GM23338 (cell line): ENCODE measurements around the gene NR2E3. TPM values are rescaled to one million over a fixed set of nuclear protein-coding genes. Genes with fewer than 3 reads are reported as not detected.

Source experiments
- ATAC-seq: fragments of 200-7000 bp; cut with Tn5 transposase; 3 replicates; pipeline ENCODE4 v1.9.1; 2020
- DNase-seq: peaks from one replicate; pipeline ENCODE4 v3.0.0-alpha.2; 2015; ENCODE audit warnings: low spot score
- H2AFZ ChIP-seq: fragments of 200-600 bp; sonication (generic); 2 replicates; pipeline ENCODE4 v1.8.0; 2016; ENCODE audit warnings: antibody characterized with exemption, mild to moderate bottlenecking, moderate library complexity
- H3F3A ChIP-seq: fragments of 200-600 bp; sonication (generic); replicated peaks from 2 replicates; pipeline ENCODE4 v1.8.0; 2017; ENCODE audit warnings: antibody characterized with exemption, mixed run types, low read depth
- H3K27ac ChIP-seq: fragments of 200-600 bp; sonication (generic); 2 replicates; pipeline ENCODE4 v1.6.1; 2016; ENCODE audit warnings: low read depth
- H3K27me3 ChIP-seq: fragments of 200-600 bp; sonication (generic); 2 replicates; pipeline ENCODE4 v1.8.0; 2016; ENCODE audit warnings: mild to moderate bottlenecking, mixed run types, moderate library complexity; ENCODE audit not compliant: insufficient read depth
- H3K36me3 ChIP-seq: fragments of 200-600 bp; sonication (generic); 2 replicates; pipeline ENCODE4 v1.8.0; 2016; ENCODE audit warnings: mild to moderate bottlenecking; ENCODE audit not compliant: insufficient read depth
- H3K4me1 ChIP-seq: fragments of 200-600 bp; sonication (generic); 2 replicates; pipeline ENCODE4 v1.8.0; 2016; ENCODE audit warnings: mild to moderate bottlenecking, moderate library complexity; ENCODE audit not compliant: insufficient read depth
- H3K4me2 ChIP-seq: fragments of 200-600 bp; sonication (generic); 2 replicates; pipeline ENCODE4 v1.7.1; 2017; ENCODE audit warnings: mixed run types
- H3K4me3 ChIP-seq: fragments of 200-600 bp; sonication (generic); 2 replicates; pipeline ENCODE4 v1.6.1; 2016; ENCODE audit warnings: mixed run types
- H3K79me2 ChIP-seq: fragments of 200-600 bp; sonication (generic); replicated peaks from 2 replicates; pipeline ENCODE4 v1.8.0; 2017; ENCODE audit warnings: mild to moderate bottlenecking; ENCODE audit not compliant: insufficient read depth
- H3K9me2 ChIP-seq: fragments of 200-600 bp; sonication (generic); 2 replicates; pipeline ENCODE4 v1.8.0; 2017; ENCODE audit not compliant: insufficient read depth
- H4K20me1 ChIP-seq: fragments of 200-600 bp; sonication (generic); replicated peaks from 2 replicates; pipeline ENCODE4 v1.8.0; 2017; ENCODE audit warnings: mild to moderate bottlenecking; ENCODE audit not compliant: insufficient read depth
- H3K27ac Mint-ChIP-seq: 2 replicates; pipeline ENCODE4 v1.8.0; 2020; ENCODE audit warnings: inconsistent platforms, mild to moderate bottlenecking, moderate library complexity, mixed read lengths
- H3K27me3 Mint-ChIP-seq: 3 replicates; pipeline ENCODE4 v1.8.0; 2022; ENCODE audit warnings: low read depth, mild to moderate bottlenecking, moderate library complexity, mixed read lengths, inconsistent platforms; ENCODE audit not compliant: insufficient read depth, poor library complexity
- H3K36me3 Mint-ChIP-seq: 3 replicates; pipeline ENCODE4 v1.8.0; 2021; ENCODE audit warnings: low read depth, mild to moderate bottlenecking, inconsistent platforms, moderate library complexity, mixed read lengths
- H3K4me1 Mint-ChIP-seq: 3 replicates; pipeline ENCODE4 v1.8.0; 2020; ENCODE audit warnings: mild to moderate bottlenecking, inconsistent platforms, mixed read lengths
- H3K4me3 Mint-ChIP-seq: 3 replicates; pipeline ENCODE4 v1.8.0; 2021; ENCODE audit warnings: moderate library complexity, mild to moderate bottlenecking, inconsistent platforms, mixed read lengths
- H3K9me3 Mint-ChIP-seq: 3 replicates; pipeline ENCODE4 v1.8.0; 2020; ENCODE audit warnings: moderate library complexity, mild to moderate bottlenecking, inconsistent platforms, mixed read lengths
- CREB1 ChIP-seq: fragments of 250-450 bp; sonication (Bioruptor Pico); IDR thresholded peaks from 2 replicates; pipeline ENCODE4 v1.5.0; 2020; ENCODE audit warnings: low read depth, mild to moderate bottlenecking, moderate library complexity
- CTCF ChIP-seq, 2 experiments: fragments of 200-600 bp in 1 of 2; sonication (generic) in 1 of 2; conservative IDR thresholded peaks; 2 replicates each; pipeline versions ENCODE4 v1.5.1 to v1.6.1; 2016 to 2017; ENCODE audit warnings: antibody characterized with exemption in 2 of 2, low read depth in 2 of 2, mild to moderate bottlenecking in 2 of 2, moderate library complexity in 1 of 2
- ETS1 ChIP-seq: IDR thresholded peaks from 2 replicates; pipeline ENCODE4 v1.6.1; 2016; ENCODE audit warnings: antibody characterized with exemption
- EZH2phosphoT487 ChIP-seq: fragments of 200-600 bp; sonication (generic); IDR thresholded peaks from one replicate; pipeline ENCODE4 v1.8.1; 2018; ENCODE audit warnings: antibody characterized with exemption; ENCODE audit not compliant: unreplicated experiment
- NANOG ChIP-seq: IDR thresholded peaks from 2 replicates; pipeline ENCODE4 v1.6.1; 2016; ENCODE audit warnings: antibody characterized with exemption, borderline replicate concordance
- POLR2AphosphoS5 ChIP-seq: IDR thresholded peaks from 2 replicates; pipeline ENCODE4 v1.6.1; 2016; ENCODE audit warnings: antibody characterized with exemption, low read depth
- REST ChIP-seq: IDR thresholded peaks from one replicate; pipeline ENCODE4 v1.6.1; 2018; ENCODE audit warnings: antibody characterized with exemption; ENCODE audit not compliant: unreplicated experiment
- STAT1 ChIP-seq: IDR thresholded peaks from one replicate; pipeline ENCODE4 v1.6.1; 2016; ENCODE audit warnings: antibody characterized with exemption; ENCODE audit not compliant: unreplicated experiment
- ZNF114 ChIP-seq: fragments of 250-450 bp; sonication (Bioruptor Pico); IDR thresholded peaks from 2 replicates; pipeline ENCODE4 v1.5.0; 2020; ENCODE audit warnings: mild to moderate bottlenecking, moderate library complexity
- ZNF331 ChIP-seq: fragments of 250-450 bp; sonication (Bioruptor Pico); IDR thresholded peaks from 2 replicates; pipeline ENCODE4 v1.5.0; 2020; ENCODE audit warnings: low read depth, mild to moderate bottlenecking, moderate library complexity
- ZNF462 ChIP-seq: fragments of 250-450 bp; sonication (Bioruptor Pico); IDR thresholded peaks from 2 replicates; pipeline ENCODE4 v1.5.0; 2020; ENCODE audit warnings: mild to moderate bottlenecking, moderate library complexity
- polyA plus RNA-seq: library from polyadenylated mRNA; unstranded; fragments of >200 nt; fragmentation: Nextera tagmentation; extraction: Ambion mirVana; gene quantifications from 2 replicates; pipeline ENCODE4 v1.2.1, GENCODE V29; 2016
- total RNA-seq: library from RNA; depleted of rRNA; stranded (reverse); fragments of >200 nt; shearing (Covaris generic); gene quantifications from 2 replicates; pipeline ENCODE4 v1.2.3, GENCODE V29; 2014

The NR2E3 gene
- total and polyA plus RNA-seq, 2 experiments from 2014 or later: 1.3 to 1.4 TPM

GRCh38 chr15:71806452-71806931, 3.9 kb upstream of the NR2E3 start:
- peak; percentile 3; the same call in 1 of the 3 replicates for ATAC-seq
- no peaks in the 10 kb centered on the region for H3K9me2 ChIP-seq
- no peaks in the 10 kb centered on the region for H3K27me3 ChIP-seq
- H3K79me2 ChIP-seq: no peaks in the 10 kb centered on the region
- H3K4me3 ChIP-seq: peak overlapping the region; percentile 46; the same call in 1 of the 2 replicates
- peaks cover 35% of the 10 kb centered on the region for H3K4me1 Mint-ChIP-seq
- H3K36me3 ChIP-seq: no peaks in the 10 kb centered on the region
- H2AFZ ChIP-seq: peak overlapping the region; percentile 90
- no peaks in the 10 kb centered on the region; the same call in 2 of the 3 replicates for H3K36me3 Mint-ChIP-seq
- peaks cover 7% of the 10 kb centered on the region; the same call in 1 of the 2 replicates for H3F3A ChIP-seq
- no peaks in the 10 kb centered on the region for H4K20me1 ChIP-seq
- TF ChIP-seq EZH2phosphoT487: no peak
- TF ChIP-seq POLR2AphosphoS5: no peak
- no peak for TF ChIP-seq REST
- no peak for TF ChIP-seq CTCF (conservative IDR thresholded peaks at IDR 0.05; ENCODE audit: low read depth in 2 of 2)
- no peak for TF ChIP-seq ETS1
- TF ChIP-seq STAT1: no peak
- no peak for TF ChIP-seq ZNF462 (CRISPR knock-in tag)
- no peak for TF ChIP-seq NANOG
- TF ChIP-seq ZNF114 (CRISPR knock-in tag): no peak
- no peak for TF ChIP-seq CREB1 (CRISPR knock-in tag)
- TF ChIP-seq ZNF331 (CRISPR knock-in tag): no peak
- H3K4me1 ChIP-seq: peaks cover 25% of the 10 kb centered on the region
- peak overlapping the region; percentile 72 for H3K4me2 ChIP-seq
- peak overlapping the region; percentile 58 for H3K4me3 Mint-ChIP-seq
- DNase-seq: peak; percentile 37
- H3K27ac ChIP-seq: peak overlapping the region; percentile 82
- H3K9me3 Mint-ChIP-seq: no peaks in the 10 kb centered on the region
- H3K27me3 Mint-ChIP-seq: peaks cover 15% of the 10 kb centered on the region
- H3K27ac Mint-ChIP-seq: peak overlapping the region; percentile 86; the same call in 1 of the 2 replicates
